GM23248 (cell line): ENCODE results near the gene CCT4. TPM values are rescaled to one million over a fixed set of nuclear protein-coding genes. Genes with fewer than 3 reads are reported as not detected.
"Not testable (repeated sequence)": the region's sequence is repeated elsewhere in the genome, so short reads cannot be mapped to it uniquely, and the experiment has no call there.

Experiments
- DNase-seq: peaks from one replicate; pipeline ENCODE4 v3.0.0-alpha.2; 2015
- H2AFZ ChIP-seq: fragments of 200-600 bp; sonication (generic); 2 replicates; pipeline ENCODE4 v1.6.1; 2016; ENCODE audit warnings: antibody characterized with exemption
- H3F3A ChIP-seq: fragments of 200-600 bp; sonication (generic); 2 replicates; pipeline ENCODE4 v1.6.1; 2016; ENCODE audit warnings: mild to moderate bottlenecking, antibody characterized with exemption, mixed run types; ENCODE audit not compliant: insufficient read depth
- H3K27ac ChIP-seq: fragments of 200-600 bp; sonication (generic); 2 replicates; pipeline ENCODE4 v1.5.1; 2016; ENCODE audit warnings: mild to moderate bottlenecking
- H3K27me3 ChIP-seq: fragments of 200-600 bp; sonication (generic); replicated peaks from 2 replicates; pipeline ENCODE4 v1.6.1; 2016; ENCODE audit warnings: mild to moderate bottlenecking; ENCODE audit not compliant: insufficient read depth
- H3K36me3 ChIP-seq: fragments of 200-600 bp; sonication (generic); 2 replicates; pipeline ENCODE4 v1.6.1; 2016; ENCODE audit warnings: low read depth, mild to moderate bottlenecking
- H3K4me1 ChIP-seq: fragments of 200-600 bp; sonication (generic); 2 replicates; pipeline ENCODE4 v1.6.1; 2016; ENCODE audit warnings: mild to moderate bottlenecking; ENCODE audit not compliant: insufficient read depth
- H3K4me2 ChIP-seq: fragments of 200-600 bp; sonication (generic); one replicate; pipeline ENCODE4 v1.6.1; 2016; ENCODE audit warnings: mild to moderate bottlenecking; ENCODE audit not compliant: unreplicated experiment
- H3K4me3 ChIP-seq: fragments of 200-600 bp; sonication (generic); 2 replicates; pipeline ENCODE4 v1.5.1; 2016; ENCODE audit warnings: mild to moderate bottlenecking
- H3K79me2 ChIP-seq: fragments of 200-600 bp; sonication (generic); 2 replicates; pipeline ENCODE4 v1.6.1; 2016; ENCODE audit warnings: mild to moderate bottlenecking; ENCODE audit not compliant: insufficient read depth
- H3K9ac ChIP-seq: fragments of 200-600 bp; sonication (generic); 2 replicates; pipeline ENCODE4 v1.6.1; 2016; ENCODE audit warnings: mild to moderate bottlenecking
- H3K9me2 ChIP-seq: fragments of 200-600 bp; sonication (generic); 2 replicates; pipeline ENCODE4 v1.6.1; 2016; ENCODE audit warnings: mixed run types, mild to moderate bottlenecking, moderate library complexity; ENCODE audit not compliant: insufficient read depth
- H3K9me3 ChIP-seq: fragments of 200-600 bp; sonication (generic); one replicate; pipeline ENCODE4 v1.6.1; 2017; ENCODE audit warnings: low read depth
- H4K20me1 ChIP-seq: fragments of 200-600 bp; sonication (generic); 2 replicates; pipeline ENCODE4 v1.6.0; 2016; ENCODE audit not compliant: insufficient read depth
- EZH2 ChIP-seq: fragments of 200-600 bp; sonication (generic); IDR thresholded peaks from 2 replicates; pipeline ENCODE4 v1.6.1; 2018; ENCODE audit warnings: antibody characterized with exemption, mild to moderate bottlenecking; ENCODE audit not compliant: insufficient read depth, poor library complexity, severe bottlenecking
- EZH2phosphoT487 ChIP-seq: fragments of 200-600 bp; sonication (generic); IDR thresholded peaks from 2 replicates; pipeline ENCODE4 v1.6.1; 2018; ENCODE audit warnings: antibody characterized with exemption, moderate library complexity, mild to moderate bottlenecking, low read depth; ENCODE audit not compliant: insufficient read depth
- WGBS, 2 experiments: methylation state at CpG; one replicate each; pipeline ENCODE4 v1.1.6; 2015 to 2017; ENCODE audit warnings: low lambda C conversion rate in 2 of 2, low coverage in 1 of 2; ENCODE audit errors: missing lambda C conversion rate in 2 of 2; 5-methylcytosine and 5-hydroxymethylcytosine counted together
- in situ Hi-C: fragments of 300-500 bp; cut with MboI; formaldehyde crosslinking; loops from 2 replicates; pipeline ENCODE4 v1.15.0; 2020
- polyA plus RNA-seq: library from polyadenylated mRNA; unstranded; fragments of >200 nt; fragmentation: Nextera tagmentation; extraction: Ambion mirVana; gene quantifications from 2 replicates; pipeline ENCODE4 v1.2.1, GENCODE V29; 2016
- total RNA-seq: library from RNA; depleted of rRNA; stranded (reverse); fragments of >200 nt; shearing (Covaris generic); gene quantifications from 2 replicates; pipeline ENCODE4 v1.2.3, GENCODE V29; 2014

The CCT4 gene
- total and polyA plus RNA-seq, 2 experiments from 2014 or later, result 122 to 126 TPM

DNA sequence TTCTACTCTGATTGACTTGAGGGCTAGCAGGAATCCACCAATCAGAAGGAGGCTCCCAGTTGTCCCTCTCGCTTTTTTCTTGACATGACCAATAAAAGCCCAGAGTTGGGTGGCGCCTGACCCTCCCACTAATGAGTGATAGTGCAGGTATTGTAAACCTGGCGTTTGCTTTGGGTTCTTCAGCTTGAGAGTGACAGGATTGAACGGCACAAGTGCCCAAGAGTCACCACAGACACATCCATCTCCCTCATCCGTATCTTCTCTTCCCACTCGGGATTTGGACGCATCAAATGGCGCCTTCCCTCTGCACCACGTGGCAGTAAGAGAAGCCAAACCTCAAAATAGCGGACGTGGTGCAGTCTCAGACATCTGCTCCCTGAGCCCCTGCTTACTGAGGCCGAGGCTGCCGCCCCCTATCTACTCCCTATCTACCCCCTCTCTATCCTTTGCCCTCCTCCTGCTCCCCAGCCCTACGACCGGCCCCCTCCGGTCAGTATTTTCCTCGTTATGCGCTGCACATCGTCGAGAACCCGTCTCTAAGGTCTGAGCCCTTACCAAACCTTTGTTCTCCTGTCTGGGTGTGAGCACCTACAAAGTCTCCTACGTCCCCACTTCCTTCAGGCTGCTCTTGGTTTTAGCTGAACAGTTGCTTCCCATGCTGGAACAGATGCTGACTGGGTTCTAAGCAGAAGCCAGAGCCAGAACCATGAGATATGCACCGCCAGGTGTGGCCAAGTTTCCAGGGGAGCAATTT lies 33.7 kb downstream of the CCT4 start:
- in situ Hi-C loops, result no loop called here
- Histone ChIP-seq H3K4me3 (peak overlapping the region; percentile 91), H3K9ac (peak overlapping the region; percentile 81), H3K36me3 (no peaks in the 10 kb centered on the region), H4K20me1 (no peaks in the 10 kb centered on the region), H2AFZ (peak overlapping the region; percentile 98), H3F3A (peaks cover 10% of the 10 kb centered on the region), H3K79me2 (no peaks in the 10 kb centered on the region), H3K9me2 (no peaks in the 10 kb centered on the region), H3K9me3 (no peaks in the 10 kb centered on the region), H3K4me2 (peak overlapping the region; percentile 98), H3K27ac (peak overlapping the region; percentile 64), H3K27me3 (no peaks in the 10 kb centered on the region), H3K4me1 (0 out of 2 replicates have a peak, but pooled peaks cover 3% of the 10 kb centered on the region)
- DNase-seq, result peak; percentile 98
- TF ChIP-seq EZH2 (no peak), EZH2phosphoT487 (no peak)
- WGBS, 2 experiments, result 2% methylated on average over 23 of the region's 23 CpGs

GRCh38 chr2:61853847-61854563 lies 34.5 kb downstream of the CCT4 start, which contains the start of gene FAM161A:
FAM161A (minus strand) TSS chr2:61854060; CDS start chr2:61854041, 19 bp downstream.
- peaks cover 10% of the 10 kb centered on the region for H3F3A ChIP-seq
- peak within 1 kb of the TSS; percentile 64 for H3K27ac ChIP-seq
- peak within 1 kb of the TSS; percentile 98 for H3K4me2 ChIP-seq
- no peaks in the 10 kb centered on the region for H3K79me2 ChIP-seq
- TF ChIP-seq EZH2phosphoT487 (no peak), EZH2 (no peak)
- H3K9me2 ChIP-seq, result no peaks in the 10 kb centered on the region
- H2AFZ ChIP-seq, result peak within 1 kb of the TSS; percentile 98
- peak; percentile 91 for DNase-seq
- peak within 1 kb of the TSS; percentile 91 for H3K4me3 ChIP-seq
- H3K4me1 ChIP-seq, result 0 out of 2 replicates have a peak, but pooled peaks cover 3% of the 10 kb centered on the region
- H3K9me3 ChIP-seq, result no peaks in the 10 kb centered on the region
- in situ Hi-C loops, result no loop called here
- H4K20me1 ChIP-seq, result no peaks in the 10 kb centered on the region
- no peaks in the 10 kb centered on the region for H3K27me3 ChIP-seq
- 0 to 2% methylated on average over 43 to 45 of the region's 50 CpGs for WGBS, 2 experiments
- no peaks in the 10 kb centered on the region for H3K36me3 ChIP-seq
- peak within 1 kb of the TSS; percentile 81 for H3K9ac ChIP-seq

DNA sequence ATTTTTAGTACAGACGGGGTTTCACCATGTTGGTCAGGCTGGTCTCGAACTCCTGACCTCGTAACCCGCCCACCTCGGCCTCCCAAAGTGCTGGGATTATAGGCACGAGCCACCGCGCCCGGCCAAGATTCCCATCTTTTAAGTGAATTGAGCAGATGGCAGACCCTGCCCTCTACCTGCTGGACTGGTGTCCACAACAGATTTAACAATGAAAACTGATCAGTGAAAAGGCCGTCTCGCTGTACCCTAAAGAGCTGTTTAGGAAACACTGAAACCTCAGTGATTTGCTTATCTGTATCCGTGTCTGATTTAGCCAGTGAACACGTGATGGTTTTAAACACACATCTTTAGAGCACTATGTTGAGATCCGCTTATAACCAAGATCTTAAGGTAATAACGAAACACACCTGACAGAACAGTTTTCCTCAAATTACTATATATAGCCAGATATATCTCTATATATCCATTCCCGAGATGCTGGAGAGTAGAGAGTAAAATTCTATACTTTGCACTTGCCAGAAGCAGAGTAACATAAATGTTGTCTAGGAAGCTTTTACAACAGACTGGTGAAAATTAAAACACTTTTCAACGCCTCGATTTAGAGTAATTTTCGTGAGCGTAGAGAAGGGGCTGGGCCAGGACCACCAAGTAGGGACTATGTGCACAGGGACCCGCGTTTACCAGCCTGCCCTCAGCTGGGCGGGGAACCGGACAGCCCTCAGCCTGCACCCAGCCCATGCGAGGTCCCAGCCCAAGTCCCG lies 35.2 kb downstream of the CCT4 start:
- WGBS, 2 experiments, result 27 to 29% methylated on average over 26 of the region's 26 CpGs
- Histone ChIP-seq H3K9me3 (no peaks in the 10 kb centered on the region), H3K9ac (peak overlapping the region; percentile 81), H3K4me2 (peak overlapping the region; percentile 98), H3F3A (peaks cover 10% of the 10 kb centered on the region), H3K4me3 (peak overlapping the region; percentile 91), H3K79me2 (no peaks in the 10 kb centered on the region), H2AFZ (peak overlapping the region; percentile 98), H4K20me1 (no peaks in the 10 kb centered on the region), H3K27ac (peak overlapping the region; percentile 64), H3K9me2 (no peaks in the 10 kb centered on the region), H3K4me1 (0 out of 2 replicates have a peak, but pooled peaks cover 3% of the 10 kb centered on the region), H3K27me3 (no peaks in the 10 kb centered on the region), H3K36me3 (no peaks in the 10 kb centered on the region)
- in situ Hi-C loops, result no loop called here
- TF ChIP-seq EZH2, result no peak
- no peak for TF ChIP-seq EZH2phosphoT487
- DNase-seq, result peak; percentile 80

- H4K20me1 ChIP-seq, H3K79me2 ChIP-seq, H3K4me3 ChIP-seq, H3K9me3 ChIP-seq, DNase-seq, H3K36me3 ChIP-seq, H3K4me1 ChIP-seq, in situ Hi-C loops, H3K9me2 ChIP-seq, H2AFZ ChIP-seq, H3K27me3 ChIP-seq, H3K4me2 ChIP-seq, H3K27ac ChIP-seq, H3K9ac ChIP-seq, H3F3A ChIP-seq: not testable (repeated sequence)
- WGBS, 2 experiments, result 97% methylated on average over 10 of the region's 10 CpGs
Observed at GRCh38 chr2:61851270-61851669, 37.2 kb downstream of the CCT4 start.
